Kidney (tissue), 14 donors: ENCODE data around the gene OR4F6. TPM values are rescaled to one million over a fixed set of nuclear protein-coding genes. Genes with fewer than 3 reads are reported as not detected.
"Not testable (repeated sequence)": the region's sequence is repeated elsewhere in the genome, so short reads cannot be mapped to it uniquely, and the experiment has no call there.

ENCODE experiments used
- DNase-seq, 5 donors: peaks; one replicate each; pipeline ENCODE4 v3.0.0-alpha.2; 2013 to 2020
- FAIRE-seq: peaks from 2 replicates; lab custom pipeline; 2012; peaks lifted over from hg19 to GRCh38; lab: Jason Lieb, UNC
- H3K27ac ChIP-seq, 2 donors: one replicate each; pipeline ENCODE4 v1.7.0; 2013; ENCODE audit warnings: low read depth in 2 of 2, low read length in 2 of 2, inconsistent platforms in 1 of 2
- H3K27me3 ChIP-seq: one replicate; pipeline ENCODE4 v1.7.1; 2013; ENCODE audit warnings: low read length, inconsistent platforms; ENCODE audit not compliant: control insufficient read depth, insufficient read depth
- H3K36me3 ChIP-seq, 3 donors: one replicate each; pipeline versions ENCODE4 v1.7.0 to v1.7.1; 2013; ENCODE audit warnings: low read length in 3 of 3, control low read depth in 1 of 3, inconsistent platforms in 1 of 3; ENCODE audit not compliant: insufficient read depth in 3 of 3, control insufficient read depth in 2 of 3
- H3K4me1 ChIP-seq, 3 donors: one replicate each; pipeline versions ENCODE4 v1.7.0 to v1.7.1; 2013; ENCODE audit warnings: low read length in 3 of 3, inconsistent platforms in 1 of 3, low read depth in 1 of 3; ENCODE audit not compliant: control insufficient read depth in 2 of 3, insufficient read depth in 2 of 3
- H3K4me3 ChIP-seq, 3 donors: one replicate each; pipeline versions ENCODE4 v1.7.0 to v1.8.1; 2013; ENCODE audit warnings: low read length in 3 of 3, control low read depth in 1 of 3, inconsistent platforms in 1 of 3
- H3K9ac ChIP-seq, 3 donors: one replicate each; pipeline versions ENCODE4 v1.7.0 to v1.7.1; 2013; ENCODE audit warnings: low read length in 3 of 3, control low read depth in 1 of 3, inconsistent platforms in 1 of 3
- H3K9me3 ChIP-seq, 3 donors: one replicate each; pipeline versions ENCODE4 v1.7.0 to v1.7.1; 2013; ENCODE audit warnings: low read length in 3 of 3, control low read depth in 1 of 3, inconsistent platforms in 1 of 3; ENCODE audit not compliant: control insufficient read depth in 2 of 3, insufficient read depth in 1 of 3
- CTCF ChIP-seq: IDR thresholded peaks from 3 replicates; pipeline ENCODE4 v1.5.1; 2012; ENCODE audit warnings: mild to moderate bottlenecking, moderate library complexity, borderline replicate concordance; ENCODE audit not compliant: insufficient read depth; ENCODE audit errors: extremely low read depth
- intact Hi-C: fragments of 100-400 bp; cut with DNase I; formaldehyde crosslinking; loops from one replicate; pipeline ENCODE4 v1.11.1; 2022
- polyA plus RNA-seq: library from polyadenylated mRNA; stranded (reverse); fragments of 350-450 nt; fragmentation: Illumina TruSeq; extraction: RNeasy Lipid Tissue Mini Kit (QIAGEN cat#74804); gene quantifications from one replicate; pipeline ENCODE4 v1.2.3, GENCODE V29; 2014; ENCODE audit warnings: low read depth, low replicate concordance; ENCODE audit not compliant: insufficient read depth
- total RNA-seq: library from RNA; stranded (reverse); fragmentation: NEBNext Ultra II Directional; extraction: Animal tissue kit (Norgen Biotek cat#: 25700); gene quantifications from one replicate; pipeline ENCODE4 v1.2.1, GENCODE V29; 2021
- donor health status: control.
- donor health status: control.
- donor health status: control.
- donor health status: control.
- donor health status: control.
- donor health status: DM: yes; HTN: yes; CAD: no.
- donor health status: Normal renal cell carcinoma (clear cell type).

OR4F6 gene
- total and polyA plus RNA-seq, 2 donors from 2014 or later: not detected

- H3K9me3 ChIP-seq: no peaks in the 10 kb centered on the region
- DNase-seq (peak in 1 of 5 donors; percentile 3), FAIRE-seq (no peak)
- intact Hi-C loops: no loop called here
- no peaks in the 10 kb centered on the region for H3K4me1 ChIP-seq
- no peak overlapping the region for H3K9ac ChIP-seq
- no peaks in the 10 kb centered on the region for H3K27me3 ChIP-seq
- H3K4me3 ChIP-seq: no peak overlapping the region
- no peak for TF ChIP-seq CTCF
- H3K27ac ChIP-seq: no peak overlapping the region
- no peaks in the 10 kb centered on the region for H3K36me3 ChIP-seq
These were observed 21.4 kb upstream of the OR4F6 start for GRCh38 chr15:101781928-101782327.

DNA sequence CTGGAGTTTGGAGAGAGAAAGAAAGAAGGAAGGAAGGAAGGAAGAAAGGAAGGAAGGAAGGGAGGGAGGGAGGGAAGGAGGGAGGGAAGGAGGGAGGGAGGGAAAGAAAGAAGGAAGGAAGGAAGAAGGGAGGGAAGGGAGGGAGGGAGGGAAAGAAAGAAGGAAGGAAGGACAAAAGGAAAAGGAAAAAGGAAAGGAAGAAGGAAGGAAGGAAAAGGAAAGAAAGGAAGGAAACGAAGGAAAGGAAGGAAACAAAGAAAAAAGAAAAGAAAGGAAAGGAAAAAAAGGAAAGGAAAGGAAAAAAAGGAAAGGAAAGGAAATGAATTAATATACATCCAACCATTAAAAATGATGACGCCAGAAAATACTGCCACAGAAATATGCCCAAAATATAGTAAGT, 18.7 kb upstream of the OR4F6 start:
- intact Hi-C loops: no loop called here

DNA sequence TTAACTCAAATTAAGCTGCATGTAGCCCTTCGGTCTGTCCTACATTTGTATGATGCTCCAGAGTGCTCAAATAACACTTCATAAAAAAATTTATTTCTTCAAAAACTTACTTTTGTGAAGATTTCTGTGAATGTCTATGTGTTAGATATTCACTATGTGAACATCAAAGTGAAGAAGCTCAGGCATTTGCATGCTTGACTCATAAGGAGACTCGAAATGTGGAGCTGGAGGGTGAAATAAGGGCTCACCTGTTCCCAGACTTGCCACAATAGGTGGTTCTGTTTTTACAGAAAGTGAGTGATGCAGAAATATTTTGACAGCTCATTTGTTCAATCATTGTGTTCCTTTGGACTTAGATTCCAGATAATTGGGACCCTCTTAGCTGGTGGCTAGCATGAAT, 16.9 kb upstream of the OR4F6 start:
- H3K4me3 ChIP-seq, H3K9ac ChIP-seq, H3K9me3 ChIP-seq, H3K36me3 ChIP-seq, FAIRE-seq, H3K4me1 ChIP-seq, intact Hi-C loops, H3K27ac ChIP-seq, H3K27me3 ChIP-seq, DNase-seq: not testable (repeated sequence)

More for the DNA sequence above, 18.7 kb upstream of the OR4F6 start:
- H3K4me1 ChIP-seq: no peaks in the 10 kb centered on the region
- DNase-seq: no peak
- no peaks in the 10 kb centered on the region for H3K9me3 ChIP-seq
- no peak overlapping the region for H3K9ac ChIP-seq
- H3K27me3 ChIP-seq: no peaks in the 10 kb centered on the region
- no peak for TF ChIP-seq CTCF
- H3K4me3 ChIP-seq: no peak overlapping the region
- H3K36me3 ChIP-seq: no peaks in the 10 kb centered on the region
- no peak for FAIRE-seq
- H3K27ac ChIP-seq: no peak overlapping the region

GRCh38 chr15:101788001-101788400, 15.3 kb upstream of the OR4F6 start:
- H3K27ac ChIP-seq, H3K4me3 ChIP-seq, H3K4me1 ChIP-seq, DNase-seq, H3K9me3 ChIP-seq, intact Hi-C loops, H3K9ac ChIP-seq, H3K36me3 ChIP-seq, H3K27me3 ChIP-seq, FAIRE-seq: not testable (repeated sequence)

DNA sequence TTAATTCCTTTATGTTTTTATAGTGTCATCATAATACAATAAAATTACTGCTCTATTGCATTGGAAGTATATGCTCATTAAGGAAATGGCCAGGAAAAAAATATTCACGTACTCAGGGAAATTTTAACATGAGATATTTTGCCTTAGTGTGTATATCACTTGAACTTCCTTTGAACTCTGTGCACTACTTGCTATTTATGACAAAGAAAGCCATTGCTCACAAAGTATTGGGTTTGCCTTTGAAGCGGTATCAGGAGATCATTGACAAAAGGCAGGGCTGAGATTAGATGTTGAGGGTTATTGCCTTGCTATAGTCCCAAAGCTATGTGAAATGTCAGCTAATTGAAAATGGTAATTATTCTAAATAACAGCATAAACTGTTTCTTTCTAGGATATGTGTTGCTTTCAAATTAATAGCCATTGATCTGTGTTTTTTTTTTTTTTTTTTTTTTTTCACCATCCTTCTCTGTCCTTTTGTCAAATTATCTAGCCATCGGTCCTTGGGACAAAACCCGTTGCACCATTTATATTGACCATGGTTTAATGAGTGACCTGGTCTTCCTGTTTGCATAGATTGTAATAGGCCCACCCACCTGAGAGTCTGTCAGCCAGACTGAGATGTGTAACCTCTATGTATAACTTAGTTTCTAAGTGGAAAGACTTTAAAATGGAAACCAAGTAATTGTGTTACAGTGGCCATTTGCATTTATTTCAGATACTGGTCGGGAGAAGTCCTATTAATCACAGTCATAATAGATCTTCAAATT, 14.6 kb upstream of the OR4F6 start:
- H3K9ac ChIP-seq, H3K4me3 ChIP-seq, H3K9me3 ChIP-seq, H3K4me1 ChIP-seq, intact Hi-C loops, H3K36me3 ChIP-seq, FAIRE-seq, H3K27me3 ChIP-seq, DNase-seq, H3K27ac ChIP-seq: not testable (repeated sequence)

- intact Hi-C loops, H3K4me1 ChIP-seq, FAIRE-seq: not testable (repeated sequence)
These were observed 12.6 kb upstream of the OR4F6 start for GRCh38 chr15:101790748-101791147.

GRCh38 chr15:101793981-101794380, 9.3 kb upstream of the OR4F6 start:
- H3K9me3 ChIP-seq, H3K4me3 ChIP-seq, H3K36me3 ChIP-seq, FAIRE-seq, DNase-seq, H3K9ac ChIP-seq, H3K4me1 ChIP-seq, intact Hi-C loops, H3K27me3 ChIP-seq, H3K27ac ChIP-seq: not testable (repeated sequence)

More at GRCh38 chr15:101790748-101791147, 12.6 kb upstream of the OR4F6 start:
- not testable (repeated sequence) for H3K27me3 ChIP-seq, H3K36me3 ChIP-seq, DNase-seq, H3K9me3 ChIP-seq, H3K4me3 ChIP-seq, H3K27ac ChIP-seq, H3K9ac ChIP-seq
